HEK293T (cell line): ENCODE results near the gene TCERG1L.
"Not testable (repeated sequence)": the region's sequence is repeated elsewhere in the genome, so short reads cannot be mapped to it uniquely, and the experiment has no call there.

Experiments used
- BHLHE40 ChIP-seq: fragments of 450-650 bp; IDR thresholded peaks from 2 replicates; pipeline ENCODE4 v1.6.1; 2016; ENCODE audit warnings: mild to moderate bottlenecking, moderate library complexity, borderline replicate concordance
- HDGF ChIP-seq: fragments of 450-650 bp; IDR thresholded peaks from 2 replicates; pipeline ENCODE4 v1.6.1; 2017; ENCODE audit warnings: antibody characterized with exemption, borderline replicate concordance
- SP1 ChIP-seq: fragments of 450-650 bp; IDR thresholded peaks from 2 replicates; pipeline ENCODE4 v1.6.1; 2017
- TF ChIP-seq, protein P1 (sequence below): fragments of 450-650 bp; IDR thresholded peaks from 2 replicates; pipeline ENCODE4 v1.6.1; 2016

DNA sequence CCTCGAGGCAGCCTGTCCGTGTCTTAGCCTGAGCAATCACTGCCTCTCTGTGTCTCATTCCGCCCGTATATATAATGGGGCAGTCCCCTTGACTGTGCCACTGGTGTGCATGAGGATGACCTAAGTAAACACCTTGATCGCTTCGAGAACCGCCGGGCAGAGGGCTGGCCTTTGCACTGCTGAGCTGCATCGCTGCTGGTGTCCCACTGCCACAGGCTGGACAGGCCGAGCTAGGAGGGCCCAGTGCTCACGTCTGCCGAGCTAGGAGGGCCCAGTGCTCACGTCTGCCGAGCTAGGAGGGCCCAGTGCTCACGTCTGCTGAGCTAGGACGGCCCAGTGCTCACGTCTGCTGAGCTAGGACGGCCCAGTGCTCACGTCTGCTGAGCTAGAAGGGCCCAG, 232.6 kb downstream of the TCERG1L start:
- TF ChIP-seq HDGF, BHLHE40, SP1: not testable (repeated sequence)
- TF ChIP-seq, protein P1, sequence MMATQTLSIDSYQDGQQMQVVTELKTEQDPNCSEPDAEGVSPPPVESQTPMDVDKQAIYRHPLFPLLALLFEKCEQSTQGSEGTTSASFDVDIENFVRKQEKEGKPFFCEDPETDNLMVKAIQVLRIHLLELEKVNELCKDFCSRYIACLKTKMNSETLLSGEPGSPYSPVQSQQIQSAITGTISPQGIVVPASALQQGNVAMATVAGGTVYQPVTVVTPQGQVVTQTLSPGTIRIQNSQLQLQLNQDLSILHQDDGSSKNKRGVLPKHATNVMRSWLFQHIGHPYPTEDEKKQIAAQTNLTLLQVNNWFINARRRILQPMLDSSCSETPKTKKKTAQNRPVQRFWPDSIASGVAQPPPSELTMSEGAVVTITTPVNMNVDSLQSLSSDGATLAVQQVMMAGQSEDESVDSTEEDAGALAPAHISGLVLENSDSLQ = not testable (repeated sequence)
